Stimulated activated CD4-positive, alpha-beta T cell treated with anti-CD3 and anti-CD28 coated beads, Interleukin-4, amount 100 ng/mL, for 1 hour (primary cell): ENCODE data around the gene ENTHD1.
A peak's percentile ranks its signal among the peaks of the same experiment; 100 is the strongest.
"Not testable (repeated sequence)": the region's sequence is repeated elsewhere in the genome, so short reads cannot be mapped to it uniquely, and the experiment has no call there.

Experiments
- DNase-seq: peaks from one replicate; pipeline ENCODE4 v3.0.0-alpha.2; 2020

ENTHD1 gene

GRCh38 chr22:39897841-39898240 is 4.3 kb upstream of the ENTHD1 start:
- DNase-seq, result no peak

DNA sequence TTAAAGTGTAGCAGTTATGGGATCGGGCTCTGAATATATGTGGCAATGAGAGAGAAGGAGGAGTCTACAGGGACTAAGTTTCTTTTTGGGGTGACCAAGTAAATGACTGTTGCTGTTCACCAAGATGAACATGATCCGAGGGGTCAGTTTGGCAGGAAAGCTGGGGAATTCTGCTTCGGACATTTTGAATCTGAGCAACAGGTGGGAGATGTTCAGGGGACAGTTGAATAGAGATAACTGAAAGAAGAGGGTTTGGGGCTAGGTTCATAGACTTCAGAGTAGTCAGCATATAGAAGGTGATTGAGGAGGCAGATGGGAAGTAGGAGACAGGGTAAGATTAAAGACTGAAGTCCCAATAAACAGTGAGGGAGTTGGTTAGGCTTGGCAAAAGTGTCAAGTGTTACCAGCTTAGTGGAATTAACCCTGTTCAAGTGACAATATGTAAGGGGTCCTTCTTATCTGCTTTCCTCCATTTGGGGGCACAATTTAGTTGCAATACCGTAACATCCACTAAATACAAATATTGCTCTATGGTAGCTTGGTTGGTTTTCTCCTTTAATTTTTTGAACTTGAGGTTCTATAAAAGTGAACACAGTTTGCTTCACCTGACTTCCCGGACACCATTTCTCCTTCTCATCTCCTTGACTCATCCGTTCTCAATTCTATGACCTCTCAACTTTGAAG is 2.9 kb upstream of the ENTHD1 start:
- no peak for DNase-seq

DNA sequence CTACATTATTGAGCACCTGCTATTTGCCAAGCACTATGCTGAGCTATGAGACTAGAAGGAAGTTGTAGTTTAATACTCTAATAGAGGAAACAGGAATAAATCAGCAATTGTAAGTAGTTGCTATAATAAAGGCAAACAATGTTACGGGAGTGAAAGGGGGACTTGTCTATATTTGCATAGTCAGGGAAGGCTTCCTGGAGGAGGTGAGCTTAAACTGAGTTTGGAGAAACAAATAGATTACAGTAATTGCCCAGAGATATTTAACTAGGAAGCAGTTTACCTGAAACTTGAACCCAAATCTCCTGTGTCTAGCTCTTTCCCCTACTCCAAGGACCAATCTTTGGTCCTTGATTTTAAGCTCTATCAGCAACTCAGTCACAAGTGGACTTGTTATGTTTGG is 2.1 kb upstream of the ENTHD1 start:
- DNase-seq, result no peak

DNA sequence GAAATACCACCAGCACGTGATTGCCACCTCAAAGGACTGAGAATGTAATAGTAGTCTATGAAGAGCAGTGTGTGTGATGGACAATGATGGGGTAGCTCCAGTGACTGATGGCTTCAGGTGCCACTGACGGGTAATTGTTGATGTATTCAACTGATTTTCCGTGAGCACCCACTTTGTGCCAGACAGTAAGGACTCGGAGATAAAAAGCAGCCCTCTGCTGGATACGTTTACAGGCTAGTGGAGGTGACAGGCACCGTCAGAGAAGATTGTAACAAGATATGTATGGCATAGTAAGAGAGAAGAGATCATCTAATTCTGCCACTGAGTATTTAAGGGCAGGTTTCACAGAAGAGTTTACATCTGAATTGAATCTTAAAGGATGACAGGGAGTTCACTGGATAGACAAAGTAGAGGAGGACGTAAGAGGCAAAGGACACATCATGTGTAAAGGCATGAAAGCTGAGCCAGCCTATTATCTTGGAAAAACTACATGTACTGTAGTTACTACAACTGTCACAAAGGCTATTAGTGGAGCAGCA is 1.1 kb upstream of the ENTHD1 start:
- no peak for DNase-seq

DNA sequence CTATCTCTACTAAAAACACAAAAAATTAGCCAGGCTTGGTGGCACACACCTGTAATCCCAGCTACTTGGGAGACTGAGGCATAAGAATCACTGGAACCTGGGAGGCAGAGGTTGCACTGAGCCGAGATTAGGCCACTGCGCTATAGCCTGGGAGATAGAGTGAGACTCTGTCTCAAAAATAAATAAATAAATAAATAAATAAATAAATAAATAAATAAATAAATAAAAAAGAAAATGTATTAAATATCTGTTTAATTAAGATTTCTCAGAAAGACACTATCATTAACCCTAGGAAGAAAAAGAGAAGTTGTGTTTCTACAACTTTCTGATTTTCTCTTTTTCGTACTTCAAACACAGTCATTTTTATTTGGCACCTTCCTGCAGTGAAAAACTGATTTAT is 3.6 kb downstream of the ENTHD1 start:
- DNase-seq, result not testable (repeated sequence)

DNA sequence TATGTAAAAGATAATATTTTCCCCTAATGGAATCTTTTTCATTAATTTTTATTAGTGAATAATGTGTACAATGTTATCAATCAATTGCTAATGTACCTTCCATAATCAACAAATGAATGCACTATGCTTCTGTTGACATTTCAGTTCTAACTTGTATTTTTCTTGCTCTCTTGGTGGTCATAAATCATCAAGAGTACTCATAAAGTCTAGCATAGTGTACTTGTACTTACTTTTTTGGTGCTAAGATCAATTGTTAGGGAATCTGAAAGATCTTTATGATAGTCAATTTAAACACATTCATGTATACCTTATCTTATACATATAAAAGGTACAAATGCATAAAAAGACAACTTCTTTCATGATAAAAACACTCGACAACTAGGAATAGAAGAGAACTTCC is 10.5 kb downstream of the ENTHD1 start:
- no peak for DNase-seq

DNA sequence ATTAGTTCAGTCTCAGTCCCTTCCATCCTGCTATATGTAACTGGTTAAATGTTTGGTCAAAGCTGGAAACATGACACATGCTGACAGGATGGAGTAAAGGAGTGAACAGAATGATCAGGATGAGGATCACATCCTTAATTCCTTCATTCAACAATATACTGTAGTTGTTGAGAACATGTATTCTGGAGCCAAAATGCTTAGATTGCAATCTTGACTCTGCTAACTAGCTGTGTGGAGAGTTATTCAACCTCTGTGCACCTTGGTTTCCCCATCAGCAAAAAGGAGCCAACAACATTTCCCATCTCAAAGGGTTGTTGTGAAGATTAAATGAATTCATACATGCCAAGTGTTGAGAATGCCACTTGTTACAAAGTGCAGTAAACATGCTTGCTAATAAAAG is 12.8 kb downstream of the ENTHD1 start:
- no peak for DNase-seq

DNA sequence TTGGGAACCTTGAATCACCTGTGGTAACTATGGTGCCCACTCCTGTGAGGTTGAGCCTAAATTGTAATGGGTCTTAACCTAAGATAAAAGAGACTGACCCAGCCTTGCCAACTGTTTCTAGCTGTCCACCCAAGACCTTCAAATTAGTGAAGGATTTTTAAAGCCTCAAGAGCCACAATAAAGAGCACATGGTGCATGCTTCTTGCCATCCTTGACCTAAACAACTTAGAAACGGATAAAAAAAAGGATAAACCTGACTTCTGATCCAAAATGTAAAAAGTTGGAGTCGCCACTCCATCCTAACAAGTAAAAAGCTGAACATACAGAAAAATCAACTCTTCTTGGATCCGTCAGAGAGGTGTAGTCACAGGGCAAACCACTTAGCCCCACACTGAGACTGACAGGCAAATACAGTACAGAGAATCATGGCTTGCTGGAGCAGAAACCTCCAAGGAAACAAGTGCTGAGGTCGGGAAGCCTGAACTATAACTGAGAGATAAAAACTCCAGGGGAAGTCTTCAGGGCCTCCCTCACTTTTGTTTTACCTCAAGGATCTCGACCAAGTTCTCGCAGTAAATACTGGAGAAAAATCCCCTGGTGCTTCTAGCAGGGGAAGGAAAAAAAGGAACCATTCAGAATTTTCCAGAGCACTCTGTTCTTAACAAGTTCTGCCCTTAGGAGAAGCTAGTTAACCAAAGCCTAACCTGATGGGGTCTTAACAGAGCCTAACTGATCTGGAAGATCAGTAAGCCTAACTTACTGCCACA is 16.3 kb downstream of the ENTHD1 start:
- no peak for DNase-seq

DNA sequence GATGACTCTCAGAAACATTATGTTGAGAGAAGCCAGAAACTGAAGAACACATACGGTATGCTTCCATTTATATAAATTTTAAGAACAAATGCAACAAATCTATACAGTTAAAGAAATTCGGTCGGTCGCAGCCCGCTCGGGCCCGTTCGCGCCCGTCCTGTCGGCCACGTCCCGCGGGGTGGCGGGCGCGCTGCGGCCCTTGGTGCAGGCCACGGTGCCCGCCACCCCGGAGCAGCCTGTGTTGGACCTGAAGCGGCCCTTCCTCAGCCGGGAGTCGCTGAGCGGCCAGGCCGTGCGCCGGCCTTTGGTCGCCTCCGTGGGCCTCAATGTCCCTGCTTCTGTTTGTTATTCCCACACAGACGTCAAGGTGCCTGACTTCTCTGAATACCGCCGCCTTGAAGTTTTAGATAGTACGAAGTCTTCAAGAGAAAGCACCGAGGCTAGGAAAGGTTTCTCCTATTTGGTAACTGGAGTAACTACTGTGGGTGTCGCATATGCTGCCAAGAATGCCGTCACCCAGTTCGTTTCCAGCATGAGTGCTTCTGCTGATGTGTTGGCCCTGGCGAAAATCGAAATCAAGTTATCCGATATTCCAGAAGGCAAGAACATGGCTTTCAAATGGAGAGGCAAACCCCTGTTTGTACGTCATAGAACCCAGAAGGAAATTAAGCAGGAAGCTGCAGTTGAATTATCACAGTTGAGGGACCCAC is 18.2 kb downstream of the ENTHD1 start:
- DNase-seq, result not testable (repeated sequence)

DNA sequence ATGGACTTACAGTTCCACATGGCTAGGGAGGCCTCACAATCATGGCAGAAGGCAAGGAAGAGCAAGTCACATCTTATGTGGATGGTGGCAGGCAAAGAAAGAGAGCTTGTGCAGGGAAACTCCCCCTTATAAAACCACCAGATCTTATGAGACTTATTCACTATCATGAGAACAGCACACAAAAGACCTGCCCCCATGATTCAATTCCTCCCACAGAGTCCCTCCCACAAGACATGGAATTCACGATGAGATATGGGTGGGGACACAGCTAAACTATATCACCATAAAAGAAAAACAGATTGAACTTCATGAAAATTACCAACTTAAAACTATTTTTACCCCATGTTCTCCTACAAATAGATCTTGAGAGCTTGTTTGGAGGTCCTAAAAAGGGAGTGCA is 19.6 kb downstream of the ENTHD1 start:
- peak; percentile 6 for DNase-seq

- DNase-seq, result no peak
Measured at GRCh38 chr22:39872548-39872947, 21.0 kb downstream of the ENTHD1 start.

DNA sequence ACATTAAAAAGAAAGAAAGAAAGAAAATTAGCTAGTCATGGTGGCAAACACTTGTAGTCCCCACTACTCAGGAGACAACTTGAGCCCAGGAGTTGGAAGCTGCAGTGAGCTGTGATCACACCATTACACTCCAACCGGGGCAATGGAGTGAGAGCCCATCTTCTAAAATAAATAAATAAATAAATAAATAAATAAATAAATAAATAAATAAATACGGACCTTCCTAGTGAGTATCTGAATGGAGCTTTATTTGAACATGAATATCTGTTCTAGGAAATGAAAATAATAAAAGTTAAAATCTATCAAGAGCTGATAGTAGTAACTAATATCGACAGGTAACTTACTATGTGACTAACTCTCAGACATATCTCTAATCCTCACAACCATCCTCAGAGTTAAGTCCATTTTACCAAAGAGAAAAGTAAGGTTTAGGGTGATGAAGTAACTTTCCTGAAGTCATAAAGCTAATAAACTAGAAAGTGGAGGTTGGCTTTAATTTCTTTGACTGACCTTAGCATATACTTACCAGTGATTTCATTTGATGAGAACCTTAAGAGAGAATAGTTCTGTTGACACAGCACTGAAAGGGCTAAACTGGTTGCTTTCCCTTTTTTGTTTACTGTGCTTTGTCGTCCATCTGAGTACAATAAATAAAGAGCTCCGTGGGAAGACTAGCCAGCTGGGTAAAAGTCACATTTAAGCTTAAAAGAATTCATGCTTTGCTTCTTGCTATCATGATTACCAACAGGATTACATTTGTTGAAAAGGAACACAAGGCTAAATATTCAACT is 22.4 kb downstream of the ENTHD1 start:
- no peak for DNase-seq

DNA sequence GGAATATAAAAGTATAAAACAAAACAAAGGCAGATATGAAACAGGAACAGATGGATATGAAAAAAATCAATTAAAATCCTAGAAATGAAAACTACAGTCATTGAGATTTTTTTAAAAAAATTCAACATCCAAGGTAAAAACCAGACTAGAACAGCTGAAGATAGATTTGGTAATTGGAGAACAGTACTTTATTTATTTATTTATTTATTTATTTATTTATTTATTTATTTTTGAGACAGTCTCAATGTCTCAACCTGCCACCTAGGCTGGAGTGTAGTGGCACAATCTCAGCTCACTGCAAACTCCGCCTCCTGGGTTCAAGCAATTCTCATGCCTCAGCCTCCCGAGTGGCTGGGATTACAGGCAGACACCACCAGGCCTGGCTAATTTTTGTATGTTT is 23.8 kb downstream of the ENTHD1 start:
- not testable (repeated sequence) for DNase-seq

DNA sequence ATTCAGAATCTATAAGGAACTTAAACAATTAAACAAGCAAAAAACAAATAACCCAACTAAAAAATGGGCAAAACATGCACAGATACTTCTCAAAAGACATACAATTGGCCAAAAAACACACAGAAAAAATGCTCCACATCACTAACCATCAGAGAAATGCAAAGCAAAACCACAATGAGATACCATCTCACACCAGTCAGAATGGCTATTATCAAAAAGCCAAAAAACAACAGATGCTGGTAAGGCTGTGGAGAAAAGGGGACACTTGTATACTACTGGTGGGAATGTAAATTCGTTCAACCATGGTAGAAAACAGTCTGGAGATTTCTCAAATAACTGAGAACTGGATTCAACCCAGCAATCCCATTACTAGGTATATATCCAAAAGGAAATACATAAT is 24.8 kb downstream of the ENTHD1 start:
- DNase-seq, result no peak

DNA sequence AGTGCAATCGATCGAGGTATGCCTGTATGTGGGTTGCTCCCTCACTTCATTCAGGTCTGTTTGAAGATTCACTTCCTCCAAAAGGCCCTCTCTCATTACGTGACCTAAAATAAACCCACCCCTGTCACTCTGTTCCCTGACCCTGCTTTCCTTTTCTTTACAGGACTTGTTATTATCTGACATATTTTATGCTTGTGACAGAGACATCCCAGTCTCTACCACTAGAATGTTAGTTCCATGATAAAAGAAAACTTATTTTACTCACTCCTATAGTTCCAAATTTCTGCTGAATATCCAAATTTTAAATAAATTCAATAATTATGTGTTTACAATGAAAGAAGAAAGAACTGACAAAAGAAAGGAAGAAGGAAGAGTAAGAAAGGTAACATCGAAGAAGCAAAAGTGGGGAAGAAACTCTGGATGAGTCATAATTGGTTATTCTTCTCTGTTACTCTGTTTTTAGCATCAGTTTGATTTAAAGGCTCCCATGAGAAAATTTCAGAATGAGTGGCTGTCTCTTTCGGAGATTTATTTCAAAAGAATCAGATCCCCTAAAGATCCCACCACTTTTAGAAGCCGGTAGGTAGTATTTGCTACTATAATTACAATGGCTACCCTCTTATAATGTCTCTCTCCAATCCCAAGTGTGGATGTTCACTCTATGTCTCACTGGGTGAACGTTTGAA is 33.5 kb downstream of the ENTHD1 start:
- DNase-seq, result no peak

DNA sequence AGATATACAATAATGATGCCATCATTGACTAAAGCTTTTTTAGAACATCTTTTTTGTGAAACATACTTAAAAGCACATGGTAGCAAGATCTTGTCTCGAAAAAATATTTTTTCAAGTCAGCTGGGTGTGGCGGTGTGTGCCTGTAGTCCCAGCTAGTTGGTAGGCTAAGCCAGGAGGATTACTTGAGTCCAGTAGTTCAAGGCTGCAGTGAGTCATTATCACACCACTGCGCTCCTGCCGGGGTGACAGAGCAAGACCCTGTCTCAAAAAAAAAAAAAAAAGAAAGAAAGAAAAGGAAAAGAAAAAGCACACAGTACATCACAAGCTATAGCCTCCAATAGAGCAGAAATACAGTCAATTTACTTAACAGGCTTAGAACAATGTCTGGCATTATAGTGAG is 37.0 kb downstream of the ENTHD1 start:
- DNase-seq, result no peak

GRCh38 chr22:39852799-39853198 is 40.8 kb downstream of the ENTHD1 start:
- DNase-seq, result no peak

- no peak for DNase-seq
Measured at GRCh38 chr22:39851606-39852315, 41.8 kb downstream of the ENTHD1 start.

DNA sequence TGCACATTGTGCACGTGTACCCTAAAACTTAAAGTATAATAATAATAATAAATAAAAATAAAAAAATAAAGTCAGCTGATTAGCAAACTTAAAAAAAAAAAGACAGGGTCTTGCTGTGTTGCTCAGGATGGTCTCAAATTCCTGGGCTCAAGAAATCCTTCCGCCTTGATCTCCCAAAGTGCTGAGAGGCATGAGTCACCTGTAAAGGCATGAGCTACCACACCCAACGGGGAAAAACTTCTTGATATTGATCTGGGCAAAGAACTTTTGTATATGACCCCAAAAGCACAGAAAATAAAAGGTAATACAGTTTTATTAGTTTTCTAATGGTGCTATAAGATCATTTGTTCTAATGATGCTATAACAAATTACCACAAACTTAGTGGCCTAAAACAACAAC is 46.1 kb downstream of the ENTHD1 start:
- no peak for DNase-seq

DNA sequence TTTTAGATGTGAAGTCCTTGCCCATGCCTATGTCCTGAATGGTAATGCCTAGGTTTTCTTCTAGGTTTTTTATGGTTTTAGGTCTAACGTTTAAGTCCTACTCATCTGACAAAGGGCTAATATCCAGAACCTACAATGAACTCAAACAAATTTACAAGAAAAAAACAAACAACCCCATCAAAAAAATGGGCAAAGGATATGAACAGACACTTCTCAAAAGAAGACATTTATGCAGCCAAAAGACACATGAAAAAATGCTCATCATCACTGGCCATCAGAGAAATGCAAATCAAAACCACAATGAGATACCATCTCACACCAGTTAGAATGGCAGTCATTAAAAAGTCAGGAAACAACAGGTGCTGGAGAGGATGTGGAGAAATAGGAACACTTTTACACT is 47.0 kb downstream of the ENTHD1 start:
- not testable (repeated sequence) for DNase-seq

GRCh38 chr22:39845529-39845928 is 48.0 kb downstream of the ENTHD1 start:
- no peak for DNase-seq
